Measurements from ENCODE around the gene CAPN15. TPM values are rescaled to one million over a fixed set of nuclear protein-coding genes. Genes with fewer than 3 reads are reported as not detected.

Gene CAPN15
- total RNA-seq, 5 donors from 2014 or later (not counting 1 experiment from before 2014, with no cell fraction given): 61.7 to 89.0 (median 82.7) TPM

DNA sequence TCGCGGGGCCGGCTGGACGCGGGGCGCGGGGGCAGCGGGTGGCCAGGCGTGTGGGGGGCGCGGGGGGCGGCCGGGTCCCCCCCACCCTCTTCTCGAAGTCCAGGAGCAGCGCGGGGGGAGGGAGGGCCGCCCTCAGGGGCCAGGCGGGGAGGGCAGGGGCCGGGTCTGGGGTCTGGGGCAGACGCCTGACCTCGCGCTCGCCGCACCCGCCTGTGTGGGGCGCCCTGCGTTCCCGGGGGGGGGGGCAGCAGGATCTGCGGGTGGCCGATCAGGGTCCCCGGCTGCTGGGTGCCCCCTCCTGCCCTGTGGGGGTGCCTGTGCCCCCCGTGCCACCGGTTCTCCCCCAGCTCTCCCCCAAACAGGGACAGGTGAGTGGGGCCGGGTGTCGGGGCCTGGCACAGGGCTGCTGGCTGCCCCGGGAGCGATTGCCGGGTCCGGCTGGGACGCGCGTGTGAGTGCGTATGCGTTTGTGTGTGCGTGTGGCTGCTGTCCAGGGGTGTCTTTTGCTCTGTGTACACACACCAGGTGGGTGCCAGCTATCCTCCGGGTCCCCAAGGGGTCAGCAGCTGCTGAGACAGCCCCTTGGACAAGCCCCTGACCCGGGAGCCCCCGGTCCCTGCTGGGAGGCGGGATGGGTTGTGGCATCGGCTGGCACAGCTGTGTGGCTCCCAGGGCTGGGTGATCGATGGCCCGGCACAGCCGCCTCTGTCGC lies 33.3 kb downstream of the CAPN15 start:
- Mint-ChIP-seq H3K36me3 (no peaks in the 10 kb centered on the region), H3K9me3 (no peaks in the 10 kb centered on the region), H3K27ac (no peak overlapping the region), H3K4me1 (peaks cover 0 to 2% (median 0%) of the 10 kb centered on the region in 3 donors), H3K4me3 (no peak overlapping the region), H3K27me3 (peaks cover 0 to 16% of the 10 kb centered on the region in 2 donors)
- DNase-seq (no peak), ATAC-seq (replicated peaks in 1 of 4) (no peak)
- ChIA-PET POLR2A (no interaction called here), CTCF (no interaction called here)
- Histone ChIP-seq H3K36me3 (ENCODE audit: control insufficient read depth in 2 of 2, extremely low read depth in 1 of 2, insufficient read depth in 1 of 2, low read length in 1 of 2) (no peaks in the 10 kb centered on the region), H3K9me3 (no peaks in the 10 kb centered on the region), H3K4me1 (ENCODE audit: control insufficient read depth in 1 of 2, extremely low read depth in 1 of 2, insufficient read depth in 2 of 2, low read length in 2 of 2) (peaks cover 0 to 5% of the 10 kb centered on the region in 2 experiments), H3K27ac (ENCODE audit: low read length) (no peak overlapping the region), H3K4me3 (ENCODE audit: control insufficient read depth in 1 of 2, extremely low read depth in 1 of 2, low read length in 1 of 2) (no peak overlapping the region), H3K27me3 (replicated peaks in 1 of 2; ENCODE audit: control insufficient read depth in 2 of 2, extremely low read depth in 1 of 2, insufficient read depth in 2 of 2, low read length in 1 of 2) (peaks cover 0 to 41% of the 10 kb centered on the region in 2 experiments)
- 30% methylated on average over 32 of the region's 54 CpGs for WGBS (ENCODE audit: insufficient coverage)

DNA sequence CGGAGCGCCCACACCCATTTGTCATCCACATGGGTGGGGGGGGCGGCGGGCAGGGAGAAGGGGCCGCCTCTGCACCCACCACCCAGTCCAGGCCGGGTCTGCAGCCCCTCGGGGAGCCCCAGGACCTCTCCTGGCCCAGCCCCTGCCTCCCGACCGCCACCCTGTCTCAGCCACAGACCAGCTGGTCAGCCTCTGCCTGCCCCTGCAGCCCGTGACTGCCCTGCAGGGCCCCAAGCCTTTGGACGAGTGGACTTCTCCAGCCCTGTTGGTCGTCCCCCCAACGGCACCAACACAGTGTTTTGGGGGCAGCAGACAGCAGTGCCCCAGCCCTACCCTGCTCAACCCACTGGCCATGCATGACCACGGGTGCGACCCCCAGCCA lies 33.9 kb downstream of the CAPN15 start:
- Mint-ChIP-seq H3K4me1 (peaks cover under 1 to 3% (median under 1%) of the 10 kb centered on the region in 3 donors), H3K27me3 (peaks cover 0 to 16% of the 10 kb centered on the region in 2 donors), H3K4me3 (no peak overlapping the region), H3K9me3 (no peaks in the 10 kb centered on the region), H3K27ac (no peak overlapping the region), H3K36me3 (no peaks in the 10 kb centered on the region)
- Histone ChIP-seq H3K4me3 (ENCODE audit: control insufficient read depth in 1 of 2, extremely low read depth in 1 of 2, low read length in 1 of 2) (no peak overlapping the region), H3K4me1 (ENCODE audit: control insufficient read depth in 1 of 2, extremely low read depth in 1 of 2, insufficient read depth in 2 of 2, low read length in 2 of 2) (peaks cover 2 to 10% of the 10 kb centered on the region in 2 experiments), H3K27ac (ENCODE audit: low read length) (no peak overlapping the region), H3K36me3 (ENCODE audit: control insufficient read depth in 2 of 2, extremely low read depth in 1 of 2, insufficient read depth in 1 of 2, low read length in 1 of 2) (no peaks in the 10 kb centered on the region), H3K9me3 (no peaks in the 10 kb centered on the region), H3K27me3 (replicated peaks in 1 of 2; ENCODE audit: control insufficient read depth in 2 of 2, extremely low read depth in 1 of 2, insufficient read depth in 2 of 2, low read length in 1 of 2) (peaks cover 0 to 41% of the 10 kb centered on the region in 2 experiments)
- DNase-seq (no peak), ATAC-seq (replicated peaks in 1 of 4) (no peak)
- 64% methylated on average over 6 of the region's 15 CpGs for WGBS (ENCODE audit: insufficient coverage)
- CTCF ChIA-PET: no interaction called here
- POLR2A ChIA-PET: no interaction called here

DNA sequence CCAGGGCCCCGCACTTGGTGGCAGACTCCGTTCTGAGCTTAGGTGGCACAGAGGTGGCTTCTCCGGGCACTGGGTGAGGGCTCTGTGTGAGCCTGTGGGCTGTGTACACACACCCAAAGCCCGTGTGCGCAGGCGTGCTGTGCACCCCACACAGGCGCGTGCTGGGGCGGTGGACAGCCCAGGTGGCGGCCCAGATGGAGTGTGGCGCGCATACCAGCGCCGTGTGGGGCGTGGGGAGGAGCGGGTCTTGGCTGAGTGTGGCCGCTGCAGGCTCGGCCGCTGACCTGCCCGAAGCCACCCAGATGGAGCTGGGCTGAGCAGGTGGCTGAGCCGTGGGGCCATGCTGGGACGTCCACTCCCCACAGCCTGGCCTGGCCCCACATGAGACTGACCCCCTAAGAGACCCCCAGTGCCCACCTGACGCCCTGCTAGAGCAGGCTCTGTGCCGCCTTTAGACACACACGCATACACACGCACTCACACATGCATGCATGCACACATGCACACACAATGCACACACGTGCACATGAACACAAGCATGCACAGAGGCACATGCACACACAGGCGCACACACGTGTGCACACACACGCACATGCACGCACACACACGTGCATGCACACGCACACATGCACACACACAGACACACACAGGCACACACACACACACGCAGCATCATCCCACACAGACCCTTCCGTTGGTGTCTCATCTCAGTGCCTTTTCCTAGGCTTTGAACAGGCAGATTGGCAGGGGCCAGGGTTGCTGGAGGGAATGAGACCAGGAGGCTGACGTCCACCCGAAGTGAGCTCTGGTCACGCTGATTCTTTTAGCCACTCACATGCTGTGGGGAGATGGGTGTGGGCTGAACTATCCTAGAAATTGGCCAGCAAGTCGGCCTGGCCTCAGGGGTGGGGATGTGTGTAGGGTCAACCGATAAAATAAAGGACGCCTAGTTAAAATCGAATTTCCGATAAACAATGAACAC lies 34.7 kb downstream of the CAPN15 start:
- whole genome bisulfite sequencing (ENCODE audit: insufficient coverage): 91% methylated on average over 37 of the region's 43 CpGs
- CTCF ChIA-PET: no interaction called here
- Histone ChIP-seq H3K27ac (ENCODE audit: low read length) (no peak overlapping the region), H3K9me3 (no peaks in the 10 kb centered on the region), H3K36me3 (ENCODE audit: control insufficient read depth in 2 of 2, extremely low read depth in 1 of 2, insufficient read depth in 1 of 2, low read length in 1 of 2) (no peaks in the 10 kb centered on the region), H3K4me1 (ENCODE audit: control insufficient read depth in 1 of 2, extremely low read depth in 1 of 2, insufficient read depth in 2 of 2, low read length in 2 of 2) (peaks cover 4 to 19% of the 10 kb centered on the region in 2 experiments), H3K27me3 (replicated peaks in 1 of 2; ENCODE audit: control insufficient read depth in 2 of 2, extremely low read depth in 1 of 2, insufficient read depth in 2 of 2, low read length in 1 of 2) (peaks cover 0 to 38% of the 10 kb centered on the region in 2 experiments), H3K4me3 (ENCODE audit: control insufficient read depth in 1 of 2, extremely low read depth in 1 of 2, low read length in 1 of 2) (no peak overlapping the region)
- ATAC-seq (replicated peaks in 1 of 4) (no peak), DNase-seq (no peak)
- peak overlapping the region in 1 of 2 donors; percentile 11 for H3K27ac Mint-ChIP-seq
- peaks cover 9 to 12% (median 9%) of the 10 kb centered on the region in 3 donors for H3K4me1 Mint-ChIP-seq
- H3K36me3 Mint-ChIP-seq: no peaks in the 10 kb centered on the region
- H3K27me3 Mint-ChIP-seq: peaks cover 0 to 16% of the 10 kb centered on the region in 2 donors
- POLR2A ChIA-PET: no interaction called here
- no peak overlapping the region for H3K4me3 Mint-ChIP-seq
- H3K9me3 Mint-ChIP-seq: no peaks in the 10 kb centered on the region

DNA sequence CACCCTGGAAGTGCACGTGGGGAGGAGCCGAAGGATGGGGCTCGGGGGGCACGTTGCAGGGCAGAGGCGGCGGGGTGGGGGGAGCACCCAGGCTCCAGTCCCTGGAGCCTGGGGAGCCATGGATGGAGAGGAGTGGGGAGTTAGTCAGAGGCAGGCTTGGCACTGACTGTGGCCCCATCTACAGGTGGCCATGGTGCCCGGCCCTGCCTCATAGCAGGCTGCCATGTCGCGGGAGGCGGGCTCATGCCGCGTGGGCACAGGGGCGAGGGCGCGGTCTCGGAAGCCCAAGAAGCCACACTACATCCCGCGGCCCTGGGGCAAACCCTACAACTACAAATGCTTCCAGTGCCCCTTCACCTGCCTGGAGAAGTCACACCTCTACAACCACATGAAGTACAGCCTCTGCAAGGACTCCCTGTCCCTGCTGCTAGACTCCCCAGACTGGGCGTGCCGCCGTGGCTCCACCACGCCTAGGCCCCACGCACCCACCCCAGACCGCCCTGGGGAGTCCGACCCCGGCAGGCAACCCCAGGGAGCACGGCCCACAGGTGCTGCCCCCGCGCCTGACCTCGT lies 35.6 kb downstream of the CAPN15 start:
- H3K27ac Mint-ChIP-seq: no peak overlapping the region
- no peak for ATAC-seq (replicated peaks in 1 of 4)
- CTCF ChIA-PET: no interaction called here
- H3K27me3 ChIP-seq (replicated peaks in 1 of 2; ENCODE audit: control insufficient read depth in 2 of 2, extremely low read depth in 1 of 2, insufficient read depth in 2 of 2, low read length in 1 of 2): peaks cover 0 to 29% of the 10 kb centered on the region in 2 experiments
- no peaks in the 10 kb centered on the region for H3K36me3 Mint-ChIP-seq
- H3K4me1 Mint-ChIP-seq: peaks cover 9 to 12% (median 10%) of the 10 kb centered on the region in 3 donors
- peaks cover 4 to 28% of the 10 kb centered on the region in 2 experiments for H3K4me1 ChIP-seq (ENCODE audit: control insufficient read depth in 1 of 2, extremely low read depth in 1 of 2, insufficient read depth in 2 of 2, low read length in 2 of 2)
- 82% methylated on average over 27 of the region's 30 CpGs for WGBS (ENCODE audit: insufficient coverage)
- H3K4me3 ChIP-seq (ENCODE audit: control insufficient read depth in 1 of 2, extremely low read depth in 1 of 2, low read length in 1 of 2): no peak overlapping the region
- H3K27ac ChIP-seq (ENCODE audit: low read length): no peak overlapping the region
- POLR2A ChIA-PET: no interaction called here
- H3K36me3 ChIP-seq (ENCODE audit: control insufficient read depth in 2 of 2, extremely low read depth in 1 of 2, insufficient read depth in 1 of 2, low read length in 1 of 2): no peaks in the 10 kb centered on the region
- H3K4me3 Mint-ChIP-seq: no peak overlapping the region
- H3K9me3 ChIP-seq: no peaks in the 10 kb centered on the region
- DNase-seq: no peak
- H3K27me3 Mint-ChIP-seq: peaks cover 0 to 15% of the 10 kb centered on the region in 2 donors
- H3K9me3 Mint-ChIP-seq: no peaks in the 10 kb centered on the region

DNA sequence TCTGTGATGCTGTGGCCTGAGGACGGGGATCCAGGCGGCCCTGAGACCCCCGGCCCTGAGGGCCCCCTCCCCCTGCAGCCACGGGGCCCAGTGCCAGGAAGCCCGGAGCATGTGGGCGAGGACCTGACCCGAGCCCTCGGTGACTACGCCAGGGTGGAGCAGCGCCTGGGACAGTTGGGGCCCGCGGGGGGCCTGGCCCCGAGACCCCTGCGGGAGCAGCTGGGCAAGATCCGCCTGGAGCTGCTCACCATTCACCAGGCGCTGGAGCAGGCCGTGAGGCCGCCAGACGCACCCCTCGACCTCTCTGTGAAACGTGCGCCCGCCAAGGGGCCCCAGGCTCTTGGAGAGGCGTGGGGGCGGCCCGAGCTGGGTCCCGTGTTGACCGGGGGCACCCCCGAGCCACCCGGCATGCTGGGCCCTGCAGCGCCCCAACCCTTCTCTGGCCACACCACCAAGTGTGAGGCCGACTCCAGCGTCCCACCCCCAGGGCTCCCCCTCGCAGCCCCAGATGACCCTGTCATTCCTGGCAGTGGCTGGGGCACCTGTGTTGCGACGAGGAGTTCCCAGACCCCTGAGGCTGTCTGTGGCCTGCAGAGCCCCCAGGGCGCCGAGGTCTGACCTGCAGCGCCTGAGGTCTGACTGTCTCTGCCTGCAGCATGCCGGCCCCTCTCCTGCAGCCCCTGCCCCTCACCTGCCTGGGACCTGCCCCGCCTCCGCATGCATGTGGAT lies 37.3 kb downstream of the CAPN15 start:
- peaks cover 17 to 19% (median 17%) of the 10 kb centered on the region in 3 donors for H3K4me1 Mint-ChIP-seq
- H3K9me3 Mint-ChIP-seq: no peaks in the 10 kb centered on the region
- no peak overlapping the region for H3K4me3 Mint-ChIP-seq
- no peaks in the 10 kb centered on the region for H3K9me3 ChIP-seq
- POLR2A ChIA-PET: no interaction called here
- H3K36me3 ChIP-seq (ENCODE audit: control insufficient read depth in 2 of 2, extremely low read depth in 1 of 2, insufficient read depth in 1 of 2, low read length in 1 of 2): no peaks in the 10 kb centered on the region
- no peak overlapping the region for H3K27ac ChIP-seq (ENCODE audit: low read length)
- peaks cover 0 to 12% of the 10 kb centered on the region in 2 experiments for H3K27me3 ChIP-seq (replicated peaks in 1 of 2; ENCODE audit: control insufficient read depth in 2 of 2, extremely low read depth in 1 of 2, insufficient read depth in 2 of 2, low read length in 1 of 2)
- no peak overlapping the region for H3K4me3 ChIP-seq (ENCODE audit: control insufficient read depth in 1 of 2, extremely low read depth in 1 of 2, low read length in 1 of 2)
- CTCF ChIA-PET: no interaction called here
- 92% methylated on average over 36 of the region's 42 CpGs for WGBS (ENCODE audit: insufficient coverage)
- DNase-seq (no peak), ATAC-seq (replicated peaks in 1 of 4) (no peak)
- no peak overlapping the region for H3K27ac Mint-ChIP-seq
- peaks cover 10 to 38% of the 10 kb centered on the region in 2 experiments for H3K4me1 ChIP-seq (ENCODE audit: control insufficient read depth in 1 of 2, extremely low read depth in 1 of 2, insufficient read depth in 2 of 2, low read length in 2 of 2)
- no peaks in the 10 kb centered on the region for H3K36me3 Mint-ChIP-seq
- H3K27me3 Mint-ChIP-seq: peaks cover 0 to 6% of the 10 kb centered on the region in 2 donors
